Thyroid gland (tissue), 4 donors: ENCODE data around the gene VAV3.

Source experiments
- CTCF ChIP-seq, 6 experiments: fragments of 200-600 bp in 3 of 6; fragments of 450-650 bp in 3 of 6; sonication (generic) in 3 of 6; IDR thresholded peaks; one replicate each; pipeline ENCODE4 v1.5.1; 2016 to 2019; ENCODE audit warnings: antibody characterized with exemption in 6 of 6, mild to moderate bottlenecking in 2 of 6, inconsistent platforms in 1 of 6, moderate library complexity in 1 of 6
- POLR2A ChIP-seq, 2 donors: fragments of 450-650 bp; IDR thresholded peaks; one replicate each; pipeline ENCODE4 v1.6.1; 2017; ENCODE audit warnings: antibody characterized with exemption in 2 of 2, mild to moderate bottlenecking in 2 of 2, moderate library complexity in 1 of 2

DNA sequence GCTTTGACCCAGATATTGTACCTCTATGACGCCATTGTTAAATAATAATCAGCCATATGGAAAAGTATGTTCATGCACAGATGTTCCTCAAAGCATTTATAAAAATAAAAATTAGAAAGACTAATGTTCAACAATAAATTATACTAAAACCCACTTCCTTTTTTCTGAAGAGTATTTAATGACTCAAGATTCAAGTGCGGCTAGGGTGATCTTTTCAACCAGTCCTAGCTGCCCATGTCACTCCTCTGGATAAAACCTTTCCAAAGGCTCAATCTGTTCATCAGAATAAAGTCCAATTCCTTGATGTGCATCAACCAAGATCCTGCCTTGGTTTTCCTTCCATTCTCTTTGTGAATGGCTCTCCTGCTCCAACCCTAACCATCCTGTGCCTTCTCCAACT is 292.0 kb downstream of the VAV3 start:
- TF ChIP-seq CTCF (IDR thresholded peaks at IDR 0.05) = no peak
- TF ChIP-seq POLR2A (IDR thresholded peaks at IDR 0.05) = no peak
